ENCODE measurements around the gene LRRC51.

DNA sequence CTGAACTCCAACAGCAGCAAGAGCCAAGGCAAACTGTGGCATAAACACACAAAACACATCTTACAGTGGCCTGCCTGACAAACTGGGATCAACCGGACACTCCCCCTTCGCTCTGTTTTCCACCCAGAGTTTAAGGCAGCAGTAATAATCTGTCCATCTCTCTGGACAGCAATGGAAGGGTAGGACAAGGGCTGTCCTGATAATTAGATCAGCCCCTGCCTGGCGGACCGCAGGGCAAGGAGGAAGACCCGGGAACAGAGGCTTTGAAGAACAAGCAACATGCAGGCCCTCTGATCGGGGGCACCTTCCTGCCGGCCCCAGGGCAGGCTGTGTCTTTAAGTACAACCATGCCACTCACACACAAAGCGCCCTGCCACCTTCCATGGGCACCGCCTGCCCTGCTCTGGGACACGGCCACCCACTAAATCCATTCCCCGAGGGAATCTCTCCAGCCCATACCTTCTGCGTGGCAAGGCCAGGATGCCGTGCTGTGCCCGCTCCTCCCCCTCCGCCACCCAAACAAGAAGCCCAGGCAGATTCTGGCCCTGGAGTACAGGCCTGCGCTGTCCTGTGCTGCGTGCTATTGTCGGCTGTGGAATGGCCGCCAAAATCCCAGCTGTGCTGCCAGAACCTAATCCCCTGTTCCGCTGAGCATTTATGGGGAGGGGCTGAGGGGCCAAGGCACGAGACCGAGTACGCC is 39.1 kb upstream of the LRRC51 start:
- TF ChIP-seq POLR2AphosphoS5 (IDR thresholded peaks at IDR 0.05; ENCODE audit: low read depth, low read length) (no peak; the same call in none of the 2 replicates), SIN3A (IDR thresholded peaks at IDR 0.05; ENCODE audit: borderline replicate concordance, insufficient read depth, low read depth, low read length) (0 out of 2 replicates have a peak, but pooled peaks have one; percentile 20)
- TF ChIP-seq, protein P1, sequence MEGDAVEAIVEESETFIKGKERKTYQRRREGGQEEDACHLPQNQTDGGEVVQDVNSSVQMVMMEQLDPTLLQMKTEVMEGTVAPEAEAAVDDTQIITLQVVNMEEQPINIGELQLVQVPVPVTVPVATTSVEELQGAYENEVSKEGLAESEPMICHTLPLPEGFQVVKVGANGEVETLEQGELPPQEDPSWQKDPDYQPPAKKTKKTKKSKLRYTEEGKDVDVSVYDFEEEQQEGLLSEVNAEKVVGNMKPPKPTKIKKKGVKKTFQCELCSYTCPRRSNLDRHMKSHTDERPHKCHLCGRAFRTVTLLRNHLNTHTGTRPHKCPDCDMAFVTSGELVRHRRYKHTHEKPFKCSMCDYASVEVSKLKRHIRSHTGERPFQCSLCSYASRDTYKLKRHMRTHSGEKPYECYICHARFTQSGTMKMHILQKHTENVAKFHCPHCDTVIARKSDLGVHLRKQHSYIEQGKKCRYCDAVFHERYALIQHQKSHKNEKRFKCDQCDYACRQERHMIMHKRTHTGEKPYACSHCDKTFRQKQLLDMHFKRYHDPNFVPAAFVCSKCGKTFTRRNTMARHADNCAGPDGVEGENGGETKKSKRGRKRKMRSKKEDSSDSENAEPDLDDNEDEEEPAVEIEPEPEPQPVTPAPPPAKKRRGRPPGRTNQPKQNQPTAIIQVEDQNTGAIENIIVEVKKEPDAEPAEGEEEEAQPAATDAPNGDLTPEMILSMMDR (IDR thresholded peaks at IDR 0.05): no peak
- TF ChIP-seq, protein P2, sequence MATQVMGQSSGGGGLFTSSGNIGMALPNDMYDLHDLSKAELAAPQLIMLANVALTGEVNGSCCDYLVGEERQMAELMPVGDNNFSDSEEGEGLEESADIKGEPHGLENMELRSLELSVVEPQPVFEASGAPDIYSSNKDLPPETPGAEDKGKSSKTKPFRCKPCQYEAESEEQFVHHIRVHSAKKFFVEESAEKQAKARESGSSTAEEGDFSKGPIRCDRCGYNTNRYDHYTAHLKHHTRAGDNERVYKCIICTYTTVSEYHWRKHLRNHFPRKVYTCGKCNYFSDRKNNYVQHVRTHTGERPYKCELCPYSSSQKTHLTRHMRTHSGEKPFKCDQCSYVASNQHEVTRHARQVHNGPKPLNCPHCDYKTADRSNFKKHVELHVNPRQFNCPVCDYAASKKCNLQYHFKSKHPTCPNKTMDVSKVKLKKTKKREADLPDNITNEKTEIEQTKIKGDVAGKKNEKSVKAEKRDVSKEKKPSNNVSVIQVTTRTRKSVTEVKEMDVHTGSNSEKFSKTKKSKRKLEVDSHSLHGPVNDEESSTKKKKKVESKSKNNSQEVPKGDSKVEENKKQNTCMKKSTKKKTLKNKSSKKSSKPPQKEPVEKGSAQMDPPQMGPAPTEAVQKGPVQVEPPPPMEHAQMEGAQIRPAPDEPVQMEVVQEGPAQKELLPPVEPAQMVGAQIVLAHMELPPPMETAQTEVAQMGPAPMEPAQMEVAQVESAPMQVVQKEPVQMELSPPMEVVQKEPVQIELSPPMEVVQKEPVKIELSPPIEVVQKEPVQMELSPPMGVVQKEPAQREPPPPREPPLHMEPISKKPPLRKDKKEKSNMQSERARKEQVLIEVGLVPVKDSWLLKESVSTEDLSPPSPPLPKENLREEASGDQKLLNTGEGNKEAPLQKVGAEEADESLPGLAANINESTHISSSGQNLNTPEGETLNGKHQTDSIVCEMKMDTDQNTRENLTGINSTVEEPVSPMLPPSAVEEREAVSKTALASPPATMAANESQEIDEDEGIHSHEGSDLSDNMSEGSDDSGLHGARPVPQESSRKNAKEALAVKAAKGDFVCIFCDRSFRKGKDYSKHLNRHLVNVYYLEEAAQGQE (IDR thresholded peaks at IDR 0.05; ENCODE audit: insufficient read depth in 1 of 2, low read depth in 2 of 2, low read length in 1 of 2): no peak
